Stomach smooth muscle (tissue), 2 donors: Measurements from ENCODE around the gene LIMS2.

Experiments used
- H3K27ac ChIP-seq: one replicate; pipeline ENCODE4 v1.7.0; 2013; ENCODE audit warnings: mild to moderate bottlenecking, low read length, inconsistent platforms
- H3K27me3 ChIP-seq, 2 donors: one replicate each; pipeline ENCODE4 v1.7.0; 2013; ENCODE audit warnings: low read length in 2 of 2; ENCODE audit not compliant: insufficient read depth in 2 of 2, control insufficient read depth in 1 of 2
- H3K36me3 ChIP-seq, 2 donors: one replicate each; pipeline ENCODE4 v1.7.0; 2013; ENCODE audit warnings: low read length in 2 of 2; ENCODE audit not compliant: control insufficient read depth in 2 of 2, insufficient read depth in 2 of 2
- H3K4me1 ChIP-seq: one replicate; pipeline ENCODE4 v1.7.0; 2013; ENCODE audit warnings: low read length; ENCODE audit not compliant: control insufficient read depth, insufficient read depth
- H3K4me3 ChIP-seq, 2 donors: one replicate each; pipeline ENCODE4 v1.7.0; 2013; ENCODE audit warnings: low read length in 2 of 2
- H3K9ac ChIP-seq, 2 donors: one replicate each; pipeline ENCODE4 v1.7.0; 2013; ENCODE audit warnings: low read length in 2 of 2, mild to moderate bottlenecking in 1 of 2
- H3K9me3 ChIP-seq, 2 donors: one replicate each; pipeline ENCODE4 v1.7.0; 2013; ENCODE audit warnings: low read length in 2 of 2; ENCODE audit not compliant: control insufficient read depth in 2 of 2
- donor health status: healthy.
- donor health status: Pancreatic carcinoma.

LIMS2 gene

GRCh38 chr2:127611076-127611925 is 64.0 kb downstream of the LIMS2 start:
- Histone ChIP-seq H3K4me1 (no peaks in the 10 kb centered on the region), H3K27me3 (no peaks in the 10 kb centered on the region), H3K9me3 (peaks cover 0 to 10% of the 10 kb centered on the region in 2 donors), H3K4me3 (no peak overlapping the region), H3K27ac (no peak overlapping the region), H3K9ac (no peak overlapping the region), H3K36me3 (no peaks in the 10 kb centered on the region)

GRCh38 chr2:127610561-127610960 is 64.8 kb downstream of the LIMS2 start:
- H3K27me3 ChIP-seq: no peaks in the 10 kb centered on the region
- no peak overlapping the region for H3K9ac ChIP-seq
- no peak overlapping the region for H3K27ac ChIP-seq
- H3K9me3 ChIP-seq: peaks cover 0 to 10% of the 10 kb centered on the region in 2 donors
- H3K4me3 ChIP-seq: no peak overlapping the region
- no peaks in the 10 kb centered on the region for H3K4me1 ChIP-seq
- H3K36me3 ChIP-seq: no peaks in the 10 kb centered on the region

GRCh38 chr2:127609818-127610217 is 65.5 kb downstream of the LIMS2 start:
- H3K9ac ChIP-seq: no peak overlapping the region
- no peaks in the 10 kb centered on the region for H3K27me3 ChIP-seq
- H3K4me3 ChIP-seq: no peak overlapping the region
- no peak overlapping the region for H3K27ac ChIP-seq
- H3K36me3 ChIP-seq: no peaks in the 10 kb centered on the region
- peaks cover 0 to 10% of the 10 kb centered on the region in 2 donors for H3K9me3 ChIP-seq
- H3K4me1 ChIP-seq: no peaks in the 10 kb centered on the region

GRCh38 chr2:127609031-127609751 is 66.1 kb downstream of the LIMS2 start:
- Histone ChIP-seq H3K9ac (no peak overlapping the region), H3K36me3 (no peaks in the 10 kb centered on the region), H3K27ac (no peak overlapping the region), H3K27me3 (no peaks in the 10 kb centered on the region), H3K4me1 (no peaks in the 10 kb centered on the region), H3K9me3 (peaks cover 0 to 10% of the 10 kb centered on the region in 2 donors), H3K4me3 (no peak overlapping the region)

- Histone ChIP-seq H3K4me3 (no peak overlapping the region), H3K9me3 (peaks cover 0 to 7% of the 10 kb centered on the region in 2 donors), H3K27ac (no peak overlapping the region), H3K9ac (no peak overlapping the region), H3K36me3 (no peaks in the 10 kb centered on the region), H3K27me3 (no peaks in the 10 kb centered on the region), H3K4me1 (no peaks in the 10 kb centered on the region)
Measured at GRCh38 chr2:127608061-127609030, 67.0 kb downstream of the LIMS2 start.

- H3K9me3 ChIP-seq: peaks cover 0 to 7% of the 10 kb centered on the region in 2 donors
- no peaks in the 10 kb centered on the region for H3K27me3 ChIP-seq
- no peaks in the 10 kb centered on the region for H3K36me3 ChIP-seq
- H3K4me3 ChIP-seq: no peak overlapping the region
- no peak overlapping the region for H3K27ac ChIP-seq
- no peaks in the 10 kb centered on the region for H3K4me1 ChIP-seq
- no peak overlapping the region for H3K9ac ChIP-seq
Measured at GRCh38 chr2:127607399-127607908, 67.9 kb downstream of the LIMS2 start.

GRCh38 chr2:127606625-127607398 is 68.5 kb downstream of the LIMS2 start:
- no peak overlapping the region for H3K4me3 ChIP-seq
- H3K27ac ChIP-seq: no peak overlapping the region
- H3K4me1 ChIP-seq: no peaks in the 10 kb centered on the region
- no peaks in the 10 kb centered on the region for H3K36me3 ChIP-seq
- no peaks in the 10 kb centered on the region for H3K27me3 ChIP-seq
- H3K9ac ChIP-seq: no peak overlapping the region
- H3K9me3 ChIP-seq: peaks cover 0 to 7% of the 10 kb centered on the region in 2 donors

- no peaks in the 10 kb centered on the region for H3K36me3 ChIP-seq
- H3K27ac ChIP-seq: no peak overlapping the region
- H3K27me3 ChIP-seq: no peaks in the 10 kb centered on the region
- no peak overlapping the region for H3K4me3 ChIP-seq
- no peaks in the 10 kb centered on the region for H3K4me1 ChIP-seq
- peaks cover 0 to under 1% of the 10 kb centered on the region in 2 donors for H3K9me3 ChIP-seq
- H3K9ac ChIP-seq: no peak overlapping the region
Measured at GRCh38 chr2:127605691-127606263, 69.6 kb downstream of the LIMS2 start.

- Histone ChIP-seq H3K9me3 (no peaks in the 10 kb centered on the region), H3K36me3 (no peaks in the 10 kb centered on the region), H3K27ac (no peak overlapping the region), H3K9ac (no peak overlapping the region), H3K4me3 (no peak overlapping the region), H3K4me1 (no peaks in the 10 kb centered on the region), H3K27me3 (no peaks in the 10 kb centered on the region)
Measured at GRCh38 chr2:127604986-127605385, 70.3 kb downstream of the LIMS2 start.
